HepG2 (cell line): Measurements from ENCODE around the gene TSPAN31. TPM values are rescaled to one million over a fixed set of nuclear protein-coding genes. Genes with fewer than 3 reads are reported as not detected.
A peak's percentile ranks its signal among the peaks of the same experiment; 100 is the strongest.

Source experiments
- BRCA1 ChIP-seq: sonication (generic); formaldehyde crosslinking; IDR thresholded peaks from 2 replicates; pipeline ENCODE4 v1.4.0; 2020; ENCODE audit warnings: missing genetic modification reagents
- GTF3A ChIP-seq: sonication (generic); formaldehyde crosslinking; conservative IDR thresholded peaks from 2 replicates; pipeline ENCODE4 v1.4.0; 2020; ENCODE audit warnings: mild to moderate bottlenecking, missing genetic modification reagents
- HNRNPL ChIP-seq: fragments of 200-400 bp; formaldehyde crosslinking; IDR thresholded peaks from 2 replicates; pipeline ENCODE4 v1.6.1; 2017; ENCODE audit warnings: mild to moderate bottlenecking, low read depth, low read length
- HOXA5 ChIP-seq: sonication (generic); formaldehyde crosslinking; IDR thresholded peaks from 2 replicates; pipeline ENCODE4 v1.4.0; 2020; ENCODE audit warnings: missing genetic modification reagents
- HOXA7 ChIP-seq: sonication (generic); formaldehyde crosslinking; IDR thresholded peaks from 2 replicates; pipeline ENCODE4 v1.8.1; 2022; ENCODE audit warnings: mild to moderate bottlenecking, missing genetic modification reagents, moderate library complexity
- JUN ChIP-seq: sonication (generic); formaldehyde crosslinking; IDR thresholded peaks from 2 replicates; pipeline ENCODE4 v1.4.0; 2020; ENCODE audit warnings: mild to moderate bottlenecking, missing genetic modification reagents
- KMT2A ChIP-seq: sonication (generic); formaldehyde crosslinking; IDR thresholded peaks from 2 replicates; pipeline ENCODE4 v1.4.0; 2020; ENCODE audit warnings: missing genetic modification reagents
- MAFK ChIP-seq, 2 experiments: IDR thresholded peaks in 1 of 2; conservative IDR thresholded peaks in 1 of 2; 2 replicates each; pipeline ENCODE4 v1.6.1; 2011; ENCODE audit warnings: improper control_type of control experiment in 2 of 2, low read length in 2 of 2
- MXI1 ChIP-seq: IDR thresholded peaks from 3 replicates; pipeline ENCODE4 v1.6.1; 2012; ENCODE audit warnings: low read depth, low read length, inconsistent platforms, borderline replicate concordance
- NCOA2 ChIP-seq: sonication (generic); formaldehyde crosslinking; IDR thresholded peaks from 2 replicates; pipeline ENCODE4 v1.8.0; 2022; ENCODE audit warnings: inconsistent platforms
- NR1H2 ChIP-seq: sonication (generic); formaldehyde crosslinking; IDR thresholded peaks from 2 replicates; pipeline ENCODE4 v1.8.1; 2022; ENCODE audit warnings: low read depth, missing genetic modification reagents, borderline replicate concordance
- PAWR ChIP-seq: sonication (generic); formaldehyde crosslinking; IDR thresholded peaks from 2 replicates; pipeline ENCODE4 v1.4.0; 2020; ENCODE audit warnings: missing genetic modification reagents, mild to moderate bottlenecking, borderline replicate concordance
- PLRG1 ChIP-seq: fragments of 450-650 bp; conservative IDR thresholded peaks from 2 replicates; pipeline ENCODE4 v1.6.1; 2016
- RBM39 ChIP-seq: fragments of 200-400 bp; formaldehyde crosslinking; IDR thresholded peaks from one replicate; pipeline ENCODE4 v1.6.1; 2018; ENCODE audit warnings: antibody characterized with exemption, mild to moderate bottlenecking, low read depth, low read length; ENCODE audit not compliant: poor library complexity, severe bottlenecking
- RFXANK ChIP-seq: IDR thresholded peaks from 2 replicates; pipeline ENCODE4 v1.6.1; 2016
- TAF15 ChIP-seq: fragments of 200-400 bp; formaldehyde crosslinking; IDR thresholded peaks from one replicate; pipeline ENCODE4 v1.6.1; 2018; ENCODE audit warnings: mild to moderate bottlenecking, low read depth, low read length; ENCODE audit not compliant: poor library complexity, severe bottlenecking
- ZBTB8A ChIP-seq: sonication (generic); formaldehyde crosslinking; IDR thresholded peaks from 2 replicates; pipeline ENCODE4 v1.4.0; 2020; ENCODE audit warnings: mild to moderate bottlenecking, low read depth, missing genetic modification reagents, borderline replicate concordance
- ZKSCAN8 ChIP-seq: IDR thresholded peaks from 2 replicates; pipeline ENCODE4 v1.6.1; 2016; ENCODE audit warnings: borderline replicate concordance, missing genetic modification reagents, missing compliant biosample characterization
- ZNF10 ChIP-seq: sonication (generic); formaldehyde crosslinking; IDR thresholded peaks from 2 replicates; pipeline ENCODE4 v1.4.0; 2020; ENCODE audit warnings: mild to moderate bottlenecking, low read depth, missing genetic modification reagents, borderline replicate concordance
- ZNF136 ChIP-seq: sonication (generic); formaldehyde crosslinking; IDR thresholded peaks from 2 replicates; pipeline ENCODE4 v1.8.1; 2022; ENCODE audit warnings: low read depth, mild to moderate bottlenecking, moderate library complexity, missing genetic modification reagents
- ZNF138 ChIP-seq: sonication (generic); formaldehyde crosslinking; IDR thresholded peaks from 2 replicates; pipeline ENCODE4 v1.5.0; 2020; ENCODE audit warnings: mild to moderate bottlenecking, low read depth, missing genetic modification reagents
- ZNF263 ChIP-seq: sonication (generic); formaldehyde crosslinking; IDR thresholded peaks from 2 replicates; pipeline ENCODE4 v1.4.0; 2020; ENCODE audit warnings: missing genetic modification reagents
- ZNF282 ChIP-seq: fragments of 450-650 bp; IDR thresholded peaks from 2 replicates; pipeline ENCODE4 v1.6.1; 2018; ENCODE audit not compliant: partially characterized antibody
- ZNF441 ChIP-seq: sonication (generic); formaldehyde crosslinking; IDR thresholded peaks from 2 replicates; pipeline ENCODE4 v1.7.0; 2021; ENCODE audit warnings: missing genetic modification reagents, borderline replicate concordance
- ZNF543 ChIP-seq: sonication (generic); formaldehyde crosslinking; IDR thresholded peaks from 2 replicates; pipeline ENCODE4 v1.4.0; 2020; ENCODE audit warnings: mild to moderate bottlenecking, missing genetic modification reagents
- ZNF546 ChIP-seq: sonication (generic); formaldehyde crosslinking; conservative IDR thresholded peaks from 2 replicates; pipeline ENCODE4 v1.8.1; 2023; ENCODE audit warnings: mild to moderate bottlenecking, missing genetic modification reagents
- ZNF550 ChIP-seq: sonication (generic); formaldehyde crosslinking; IDR thresholded peaks from 2 replicates; pipeline ENCODE4 v1.4.0; 2020; ENCODE audit warnings: mild to moderate bottlenecking, missing genetic modification reagents, borderline replicate concordance
- ZNF562 ChIP-seq: sonication (generic); formaldehyde crosslinking; IDR thresholded peaks from 2 replicates; pipeline ENCODE4 v1.8.0; 2022; ENCODE audit warnings: missing genetic modification reagents, borderline replicate concordance
- ZNF598 ChIP-seq: sonication (generic); formaldehyde crosslinking; IDR thresholded peaks from 2 replicates; pipeline ENCODE4 v1.5.1; 2020; ENCODE audit warnings: mild to moderate bottlenecking, missing genetic modification reagents, borderline replicate concordance
- ZNF703 ChIP-seq: sonication (generic); formaldehyde crosslinking; IDR thresholded peaks from 2 replicates; pipeline ENCODE4 v1.5.1; 2020; ENCODE audit warnings: missing genetic modification reagents, mild to moderate bottlenecking, moderate library complexity, borderline replicate concordance
- ZNF768 ChIP-seq: sonication (generic); formaldehyde crosslinking; IDR thresholded peaks from 2 replicates; pipeline ENCODE4 v1.4.0; 2020; ENCODE audit warnings: missing genetic modification reagents
- polyA plus RNA-seq, 8 experiments: library from polyadenylated mRNA; depleted of rRNA in 3 of 8; stranded (reverse) in 7 of 8; unstranded in 1 of 8; fragments of >200 nt; fragmentation: Illumina TruSeq in 4 of 8; extraction: Trizol in 4 of 8; gene quantifications; 2 replicates each; pipeline versions ENCODE4 v1.2.1 to v1.2.3, GENCODE V29; 2011 to 2016; ENCODE audit warnings: low read depth in 4 of 8, missing spikeins in 1 of 8, mixed read lengths in 1 of 8; ENCODE audit not compliant: insufficient read depth in 1 of 8
- total RNA-seq, 5 experiments: library from RNA; depleted of rRNA; stranded (reverse); fragments of >200 nt; fragmentation: Illumina TruSeq; extraction: Trizol; gene quantifications; 2 replicates each; pipeline ENCODE4 v1.2.3, GENCODE V29; 2016; ENCODE audit warnings: low read depth in 1 of 5
- TF ChIP-seq, protein P1 (sequence below): IDR thresholded peaks from 2 replicates; pipeline ENCODE4 v1.6.1; 2012; ENCODE audit warnings: low read depth, low read length, improper control_type of control experiment

The TSPAN31 gene
- total and polyA plus RNA-seq, 2 of the 13 experiments (the other 11 are each of a cell fraction or from before 2014, with no cell fraction given) = 10.4 to 24.6 TPM

DNA sequence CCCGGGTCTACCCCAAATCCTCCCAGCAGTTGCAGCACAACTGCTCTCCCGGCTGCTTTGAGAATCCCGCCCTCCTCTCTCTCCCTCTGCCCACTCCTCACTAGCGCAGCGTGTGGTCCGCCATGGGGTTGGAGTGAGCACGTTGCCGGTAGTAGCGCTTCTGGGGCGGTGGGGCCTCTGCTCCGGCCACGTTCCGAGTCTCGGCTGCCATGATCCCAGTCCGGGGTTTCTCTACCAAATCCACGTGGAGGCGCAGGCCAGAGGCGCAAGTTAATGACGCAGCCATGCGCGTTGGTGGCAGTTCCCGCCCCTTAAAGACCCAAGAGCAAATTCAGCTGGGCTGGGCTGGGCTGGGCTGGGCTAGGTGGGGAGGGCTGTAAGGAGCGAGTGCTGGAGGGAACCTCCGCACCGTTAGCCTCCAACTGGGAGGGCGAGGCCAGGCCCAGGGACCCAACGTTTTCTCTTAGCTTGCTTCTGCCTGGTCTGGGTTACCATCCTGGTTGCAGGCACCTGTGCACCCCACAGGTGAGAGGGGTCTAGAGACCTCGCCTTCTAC lies 27.1 kb downstream of the TSPAN31 start, which contains the start of gene METTL1 (continued):
- TF ChIP-seq ZNF282 (no peak), ZNF550 (CRISPR knock-in tag) (no peak), GTF3A (CRISPR knock-in tag) (no peak), ZNF543 (CRISPR knock-in tag) (peak; percentile 95), RFXANK (CRISPR knock-in tag) (0 out of 2 replicates have a peak, but pooled peaks have one; percentile 52), ZNF768 (CRISPR knock-in tag) (no peak), TAF15 (no peak), HOXA5 (CRISPR knock-in tag) (peak; percentile 81; the same call in 1 of the 2 replicates), HOXA7 (CRISPR knock-in tag) (no peak), NCOA2 (CRISPR knock-in tag) (peak; percentile 26; the same call in 1 of the 2 replicates), ZNF562 (CRISPR knock-in tag) (no peak), ZNF136 (peak; percentile 71; the same call in 1 of the 2 replicates), PAWR (CRISPR knock-in tag) (0 out of 2 replicates have a peak, but pooled peaks have one; percentile 31), BRCA1 (CRISPR knock-in tag) (no peak), PLRG1 (no peak), ZNF263 (peak; percentile 82), ZKSCAN8 (no peak), MAFK (conservative IDR thresholded peaks at IDR 0.05 in 1 of 2, IDR thresholded peaks at IDR 0.05 in 1 of 2; ENCODE audit: low read length in 2 of 2) (no peak), NR1H2 (CRISPR knock-in tag) (no peak), ZBTB8A (CRISPR knock-in tag) (peak; percentile 81; the same call in 1 of the 2 replicates), KMT2A (CRISPR knock-in tag) (peak; percentile 64; the same call in 1 of the 2 replicates), ZNF598 (CRISPR knock-in tag) (peak; percentile 88; the same call in 1 of the 2 replicates), ZNF138 (CRISPR knock-in tag) (peak; percentile 81; the same call in 1 of the 2 replicates), ZNF546 (CRISPR knock-in tag) (peak; percentile 73; the same call in 1 of the 2 replicates), HNRNPL (0 out of 2 replicates have a peak, but pooled peaks have one; percentile 77), JUN (peak; percentile 93), MXI1 (peak; percentile 100), ZNF441 (CRISPR knock-in tag) (peak; percentile 77), ZNF10 (CRISPR knock-in tag) (no peak), ZNF703 (CRISPR knock-in tag) (peak; percentile 51; the same call in 1 of the 2 replicates), RBM39 (peak; percentile 62)
- TF ChIP-seq, protein P1, sequence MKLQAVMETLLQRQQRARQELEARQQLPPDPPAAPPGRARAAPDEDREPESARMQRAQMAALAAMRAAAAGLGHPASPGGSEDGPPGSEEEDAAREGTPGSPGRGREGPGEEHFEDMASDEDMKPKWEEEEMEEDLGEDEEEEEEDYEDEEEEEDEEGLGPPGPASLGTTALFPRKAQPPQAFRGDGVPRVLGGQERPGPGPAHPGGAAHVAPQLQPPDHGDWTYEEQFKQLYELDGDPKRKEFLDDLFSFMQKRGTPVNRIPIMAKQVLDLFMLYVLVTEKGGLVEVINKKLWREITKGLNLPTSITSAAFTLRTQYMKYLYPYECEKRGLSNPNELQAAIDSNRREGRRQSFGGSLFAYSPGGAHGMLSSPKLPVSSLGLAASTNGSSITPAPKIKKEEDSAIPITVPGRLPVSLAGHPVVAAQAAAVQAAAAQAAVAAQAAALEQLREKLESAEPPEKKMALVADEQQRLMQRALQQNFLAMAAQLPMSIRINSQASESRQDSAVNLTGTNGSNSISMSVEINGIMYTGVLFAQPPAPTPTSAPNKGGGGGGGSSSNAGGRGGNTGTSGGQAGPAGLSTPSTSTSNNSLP = 0 out of 2 replicates have a peak, but pooled peaks have one; percentile 27
